T-helper 2 cell treated with Interferon-gamma antibody and Interleukin-4, amounts not matched to agents 100 ng/mL and 5 ng/mL, for 36 hours (primary cell): ENCODE measurements around the gene MTMR3. TPM values are rescaled to one million over a fixed set of nuclear protein-coding genes. Genes with fewer than 3 reads are reported as not detected.
"Not testable (repeated sequence)": the region's sequence is repeated elsewhere in the genome, so short reads cannot be mapped to it uniquely, and the experiment has no call there.

Source experiments
- intact Hi-C: fragments of 100-400 bp; cut with micrococcal nuclease; formaldehyde crosslinking; loops from one replicate; pipeline ENCODE4 v1.15.1; 2023
- total RNA-seq: library from RNA; stranded (reverse); gene quantifications from 2 replicates; pipeline ENCODE4 v1.2.3, GENCODE V29; 2022

Gene MTMR3
- 24.3 and 27.8 TPM in 2 replicates for total RNA-seq

- intact Hi-C loops: loop anchor here (1.0 to 10.0 kb wide), 3 partner anchors 45 to 998 kb away; partner anchors contain the start of genes ASCC2, NF2 and ZNRF3
Observed at GRCh38 chr22:29883045-29883774, at the start of gene MTMR3. Gene MTMR3, plus strand, starts transcription at chr22:29883174. Its CDS starts 87,886 bp downstream, at chr22:29971060.

GRCh38 chr22:29833392-29833965, 49.5 kb upstream of the MTMR3 start:
- intact Hi-C loops: no loop called here

DNA sequence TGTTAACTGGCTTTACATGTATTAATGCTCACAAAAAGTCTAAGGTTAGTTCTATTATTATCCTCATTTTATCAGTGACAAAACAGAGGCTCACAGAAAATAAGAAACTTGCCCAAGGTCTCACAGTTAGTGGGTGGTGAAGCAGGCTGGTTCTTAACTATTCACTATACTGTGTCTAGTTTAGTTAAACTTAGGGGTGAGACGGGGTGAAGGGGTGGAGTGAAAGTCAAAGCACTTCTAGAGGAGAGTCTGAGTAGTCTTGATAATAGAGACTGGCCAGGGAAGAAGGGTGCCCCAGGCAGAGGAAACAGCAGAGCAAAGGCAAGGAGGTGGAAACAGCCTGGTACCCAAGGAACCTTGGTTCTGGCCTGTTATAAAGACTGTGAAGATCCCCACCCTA, 48.9 kb upstream of the MTMR3 start:
- intact Hi-C loops: no loop called here

DNA sequence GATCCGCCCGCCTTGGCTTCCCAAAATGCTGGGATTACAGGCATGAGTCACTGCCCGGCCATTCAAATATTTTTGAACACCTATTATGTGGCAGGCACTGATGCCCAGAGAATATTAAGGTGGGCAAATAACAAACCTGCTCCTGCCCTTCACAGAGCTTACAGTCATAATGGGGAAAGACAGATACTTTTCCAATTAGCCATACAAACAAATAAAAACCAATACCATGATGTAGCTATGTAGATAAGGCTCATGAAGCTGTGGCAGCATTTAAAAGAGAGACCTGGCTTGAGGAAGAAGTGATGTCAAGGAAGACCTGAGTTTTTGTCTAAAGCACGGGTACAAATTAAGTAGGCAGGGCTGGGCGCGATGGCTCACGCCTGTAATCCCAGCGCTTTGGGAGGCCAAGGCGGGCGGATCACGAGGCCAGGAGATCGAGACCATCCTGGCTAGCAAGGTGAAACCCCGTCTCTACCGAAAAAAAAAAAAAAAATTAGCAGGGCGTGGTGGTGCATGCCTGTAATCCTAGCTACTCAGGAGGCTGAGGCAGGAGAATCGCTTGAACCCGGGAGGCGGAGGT, 46.1 kb upstream of the MTMR3 start:
- intact Hi-C loops: not testable (repeated sequence)

- intact Hi-C loops: loop anchor here (1.0 to 2.0 kb wide), 3 partner anchors 45 to 755 kb away; partner anchors contain the start of genes MTMR3, UQCR10 and ZMAT5
Observed at GRCh38 chr22:29837741-29838598, 45.0 kb upstream of the MTMR3 start, which contains the start of gene ASCC2. Gene ASCC2, minus strand, starts transcription at chr22:29838274. Its CDS starts 5,949 bp downstream, at chr22:29832325.

- intact Hi-C loops: loop anchor here (1.0 to 2.0 kb wide), 3 partner anchors 45 to 754 kb away; partner anchors contain the start of genes MTMR3, UQCR10 and ZMAT5
Observed at GRCh38 chr22:29838599-29838956, 44.4 kb upstream of the MTMR3 start.

GRCh38 chr22:29839039-29839438, 43.9 kb upstream of the MTMR3 start:
- intact Hi-C loops: loop anchor here (2.0 kb wide), 1 partner anchor 754 kb away; no protein-coding TSS in a partner anchor

DNA sequence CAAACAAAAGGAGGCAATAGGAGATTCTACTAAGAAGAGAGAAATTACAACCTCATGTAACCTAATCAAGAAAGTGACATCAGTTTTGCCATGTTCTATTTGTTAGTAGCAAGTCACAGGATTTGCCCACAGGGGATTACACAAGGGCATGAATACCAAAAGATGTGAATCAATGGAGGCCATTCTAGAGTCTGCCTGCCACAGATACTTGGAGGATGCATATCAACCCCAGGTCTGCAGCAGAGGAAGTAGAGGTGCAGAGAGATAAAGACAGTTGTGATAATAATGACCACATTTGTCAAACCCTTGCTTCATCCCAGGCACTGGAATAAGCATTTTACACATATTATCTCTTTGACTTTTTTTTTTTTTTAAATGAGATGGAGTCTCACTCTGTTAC, 42.5 kb upstream of the MTMR3 start:
- intact Hi-C loops: no loop called here

DNA sequence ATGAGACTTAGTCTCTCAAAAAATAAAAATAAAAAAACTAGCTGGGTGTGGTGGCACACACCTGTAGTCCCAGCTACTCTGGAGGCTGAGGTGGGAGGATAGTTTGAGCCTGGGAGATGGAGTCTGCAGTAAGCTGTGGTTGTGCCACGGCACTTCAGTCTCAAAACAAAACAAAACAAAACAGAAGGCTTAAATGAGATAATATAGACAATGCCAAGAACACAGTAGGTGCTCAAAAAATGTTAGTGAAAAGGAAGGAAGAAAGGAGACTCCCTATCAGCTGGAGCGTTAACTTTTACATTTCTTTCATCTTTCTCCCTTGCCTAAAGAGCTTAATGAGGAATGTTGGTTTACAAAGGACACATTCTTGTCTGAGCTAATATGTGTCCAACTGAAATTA, 40.8 kb upstream of the MTMR3 start:
- intact Hi-C loops: no loop called here

DNA sequence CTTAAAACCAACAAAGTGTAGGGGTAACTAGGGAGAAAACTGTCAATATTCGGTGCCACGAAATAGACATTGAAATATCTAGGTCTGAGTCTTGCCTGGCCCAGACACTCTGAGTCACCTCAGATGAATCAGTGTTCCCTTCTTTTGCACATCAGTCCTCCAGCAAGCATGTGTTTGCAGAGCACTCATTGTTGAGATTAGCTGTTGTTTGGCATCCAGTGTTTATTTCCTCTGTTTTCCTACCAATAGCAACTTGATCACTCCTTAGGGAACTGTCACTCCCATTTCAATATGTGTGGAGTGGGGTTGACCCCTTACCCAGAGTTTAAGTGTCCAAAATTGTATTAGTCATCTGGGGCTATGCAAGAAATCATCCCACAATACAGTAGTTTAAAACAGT, 40.2 kb upstream of the MTMR3 start:
- intact Hi-C loops: no loop called here

- intact Hi-C loops: no loop called here
Observed at GRCh38 chr22:29846290-29846689, 36.7 kb upstream of the MTMR3 start.

- intact Hi-C loops: no loop called here
Observed at GRCh38 chr22:29848111-29848510, 34.9 kb upstream of the MTMR3 start.

DNA sequence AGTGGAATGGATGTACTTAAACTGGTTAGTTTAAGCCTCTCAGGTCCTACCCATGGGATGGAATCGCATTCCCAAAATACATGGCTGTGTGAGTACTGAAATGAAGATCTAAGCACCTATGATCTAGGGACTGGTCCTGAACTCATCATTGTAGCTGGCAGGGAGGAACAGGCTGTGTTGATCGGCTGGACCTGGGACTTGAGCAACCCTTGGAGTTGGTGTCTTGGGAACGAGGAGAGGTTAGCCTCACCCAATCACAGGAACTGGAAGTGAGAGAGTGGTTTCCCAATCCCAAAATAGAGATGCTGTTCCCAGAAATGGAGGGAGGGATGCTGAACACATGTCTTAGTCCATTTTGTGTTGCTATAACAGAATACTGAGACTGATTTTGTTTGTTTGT, 28.5 kb upstream of the MTMR3 start:
- intact Hi-C loops: no loop called here

DNA sequence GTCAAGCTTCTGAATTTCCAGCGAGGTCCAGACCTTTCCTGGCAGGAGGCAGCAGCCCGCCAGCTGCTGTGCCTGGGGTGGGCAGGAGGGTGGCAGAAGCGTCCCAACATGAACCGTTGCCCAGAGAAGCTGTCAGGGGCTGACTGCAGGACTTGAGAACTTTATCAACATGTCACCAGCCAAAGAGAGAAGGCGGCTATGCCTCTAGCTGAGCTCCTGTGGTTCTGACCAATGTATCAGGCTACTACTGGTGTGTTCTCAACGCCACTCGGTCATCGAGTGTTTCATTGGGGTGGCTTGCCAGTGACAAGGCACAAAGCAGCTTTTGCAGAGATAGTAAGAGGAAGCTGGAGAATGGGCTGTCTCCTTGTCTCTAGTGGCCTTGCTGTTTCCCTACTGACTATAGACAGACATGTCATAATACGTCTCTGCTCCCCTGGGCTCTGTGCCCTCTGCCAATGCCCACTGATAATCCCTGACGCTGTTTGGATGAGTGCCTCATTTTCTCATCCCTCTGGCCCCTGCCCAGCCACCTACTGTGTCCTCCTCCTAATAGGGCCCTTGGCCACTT, 27.3 kb upstream of the MTMR3 start:
- intact Hi-C loops: no loop called here

- intact Hi-C loops: no loop called here
Observed at GRCh38 chr22:29856496-29856895, 26.5 kb upstream of the MTMR3 start.

DNA sequence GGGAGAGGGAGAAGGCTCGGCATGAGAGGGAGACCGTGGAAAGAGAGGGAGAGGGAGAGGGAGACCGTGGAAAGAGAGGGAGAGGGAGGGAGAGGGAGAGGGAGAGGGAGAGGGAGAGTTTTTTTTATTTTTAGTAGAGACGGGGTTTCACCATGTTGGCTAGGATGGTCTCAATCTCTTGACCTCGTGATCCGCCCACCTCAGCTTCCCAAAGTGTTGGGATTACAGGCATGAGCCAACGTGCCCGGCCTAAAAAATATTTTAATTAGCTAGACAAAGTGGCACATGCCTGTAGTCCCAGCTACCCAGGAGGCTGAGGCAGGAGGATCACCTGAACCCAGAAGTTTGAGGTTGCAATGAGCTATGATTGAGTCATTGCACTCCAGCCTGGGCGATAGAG, 23.9 kb upstream of the MTMR3 start:
- intact Hi-C loops: not testable (repeated sequence)

DNA sequence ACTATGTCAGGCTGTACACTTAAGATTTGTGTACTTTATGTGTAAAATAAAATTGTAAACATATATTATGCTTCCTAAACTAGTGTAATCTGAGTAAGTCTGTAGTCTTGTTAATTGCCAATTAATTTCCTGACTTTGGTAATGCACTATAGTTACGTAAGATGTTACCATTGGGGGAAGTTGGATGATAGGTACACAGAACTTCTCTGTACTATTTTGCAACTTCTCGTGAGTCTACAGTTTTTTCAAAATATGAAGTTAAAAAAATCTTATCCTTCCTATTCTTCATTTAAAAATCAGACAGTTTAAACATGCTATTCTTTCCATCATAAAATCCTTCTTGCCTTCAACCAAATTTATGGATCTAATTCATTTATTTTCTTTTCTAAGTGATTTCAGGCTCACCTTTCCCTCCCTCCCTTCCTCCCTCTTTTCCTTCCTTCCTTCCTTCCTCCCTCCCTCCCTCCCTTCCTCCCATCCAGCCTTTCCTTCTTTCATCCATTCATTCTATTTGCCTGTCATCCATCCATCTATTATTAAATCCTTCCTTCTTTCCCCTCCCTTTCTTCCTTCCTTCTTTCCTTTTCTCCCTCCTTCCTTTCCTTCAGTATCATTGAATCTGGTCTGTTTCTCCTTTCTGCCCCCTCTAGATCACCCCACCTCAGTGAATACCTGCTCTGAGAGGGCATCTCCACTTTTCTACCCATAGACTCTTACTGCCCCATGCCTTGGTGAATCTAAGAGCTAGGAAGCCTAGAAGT, 22.8 kb upstream of the MTMR3 start:
- intact Hi-C loops: no loop called here

DNA sequence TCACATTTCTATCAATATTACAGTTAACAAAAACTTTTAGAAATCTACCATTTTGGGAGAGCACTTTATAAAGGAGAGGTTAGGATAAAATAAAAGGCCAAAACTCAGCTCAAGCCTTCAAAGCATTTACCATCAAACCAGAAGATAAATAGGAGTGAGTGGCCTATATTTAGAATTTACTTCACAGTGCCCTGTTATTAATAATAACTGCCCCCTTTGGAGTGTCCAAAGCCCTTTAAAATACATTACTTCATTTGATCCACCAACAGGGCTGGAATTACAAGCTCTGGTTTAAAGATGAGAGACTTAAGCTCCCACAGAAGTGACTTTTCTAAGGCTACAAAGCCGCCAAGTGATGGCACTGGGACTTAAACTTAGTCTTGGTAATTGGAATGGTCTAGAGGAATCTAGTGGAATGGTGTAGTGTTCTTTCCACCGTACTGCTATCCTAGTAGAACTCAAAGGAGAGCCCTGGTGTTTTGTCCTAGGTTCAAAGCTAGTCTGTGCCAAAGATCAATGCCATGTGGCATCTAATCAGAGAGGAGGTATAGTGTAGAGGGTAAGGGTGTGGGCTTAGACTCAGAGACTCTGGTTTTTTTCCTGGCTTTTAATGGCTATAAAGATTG, 21.2 kb upstream of the MTMR3 start:
- intact Hi-C loops: no loop called here

GRCh38 chr22:29865572-29865971, 17.4 kb upstream of the MTMR3 start:
- intact Hi-C loops: not testable (repeated sequence)

DNA sequence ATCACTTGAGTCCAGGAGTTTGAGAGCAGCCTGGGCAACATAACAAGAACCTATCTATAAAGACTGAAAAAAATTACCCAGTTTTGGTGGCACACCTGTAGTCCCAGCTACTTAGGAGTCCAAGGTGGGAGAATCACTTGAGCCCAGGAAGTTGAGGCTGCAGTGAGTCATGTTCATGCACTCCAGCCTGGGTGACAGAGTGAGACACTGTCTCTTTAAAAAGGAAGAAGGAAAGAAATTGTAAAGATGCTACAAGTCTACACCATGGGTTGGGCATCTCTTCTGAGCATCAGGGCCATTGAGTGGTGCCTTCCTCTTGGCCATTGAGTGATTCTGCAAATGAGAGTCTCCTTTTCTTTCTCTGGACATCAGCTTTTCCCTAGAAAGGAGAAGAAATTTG, 15.7 kb upstream of the MTMR3 start:
- intact Hi-C loops: no loop called here
